Astrocyte of the spinal cord (primary cell): ENCODE results near the gene ARHGAP26.

ENCODE experiments used
- DNase-seq: peaks from one replicate; pipeline ENCODE4 v3.0.0; 2011; ENCODE audit warnings: low read depth, low spot score
- H3K4me3 ChIP-seq: 2 replicates; pipeline ENCODE4 v1.5.1; 2011; ENCODE audit warnings: low read depth, mild to moderate bottlenecking, low read length, moderate library complexity
- in situ Hi-C: cut with HindIII; loops from 2 replicates; pipeline ENCODE4 v1.10.0; 2017; ENCODE audit warnings: low sequenced_read_pairs
- TF ChIP-seq, protein P1 (sequence below): IDR thresholded peaks from 2 replicates; pipeline ENCODE4 v1.5.1; 2012; ENCODE audit warnings: low read depth, mild to moderate bottlenecking, low read length, inconsistent platforms

Gene ARHGAP26

GRCh38 chr5:142767178-142767577 lies 3.0 kb upstream of the ARHGAP26 start:
- H3K4me3 ChIP-seq, result no peak overlapping the region
- no peak for DNase-seq
- in situ Hi-C loops, result no loop called here
- TF ChIP-seq, protein P1, sequence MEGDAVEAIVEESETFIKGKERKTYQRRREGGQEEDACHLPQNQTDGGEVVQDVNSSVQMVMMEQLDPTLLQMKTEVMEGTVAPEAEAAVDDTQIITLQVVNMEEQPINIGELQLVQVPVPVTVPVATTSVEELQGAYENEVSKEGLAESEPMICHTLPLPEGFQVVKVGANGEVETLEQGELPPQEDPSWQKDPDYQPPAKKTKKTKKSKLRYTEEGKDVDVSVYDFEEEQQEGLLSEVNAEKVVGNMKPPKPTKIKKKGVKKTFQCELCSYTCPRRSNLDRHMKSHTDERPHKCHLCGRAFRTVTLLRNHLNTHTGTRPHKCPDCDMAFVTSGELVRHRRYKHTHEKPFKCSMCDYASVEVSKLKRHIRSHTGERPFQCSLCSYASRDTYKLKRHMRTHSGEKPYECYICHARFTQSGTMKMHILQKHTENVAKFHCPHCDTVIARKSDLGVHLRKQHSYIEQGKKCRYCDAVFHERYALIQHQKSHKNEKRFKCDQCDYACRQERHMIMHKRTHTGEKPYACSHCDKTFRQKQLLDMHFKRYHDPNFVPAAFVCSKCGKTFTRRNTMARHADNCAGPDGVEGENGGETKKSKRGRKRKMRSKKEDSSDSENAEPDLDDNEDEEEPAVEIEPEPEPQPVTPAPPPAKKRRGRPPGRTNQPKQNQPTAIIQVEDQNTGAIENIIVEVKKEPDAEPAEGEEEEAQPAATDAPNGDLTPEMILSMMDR, result no peak

- TF ChIP-seq, protein P1, result no peak
- in situ Hi-C loops, result no loop called here
- DNase-seq, result no peak
- H3K4me3 ChIP-seq, result no peak overlapping the region
These were observed 2.3 kb upstream of the ARHGAP26 start for GRCh38 chr5:142767911-142768310.

GRCh38 chr5:142769251-142769792 lies 855 bp upstream of the ARHGAP26 start:
- TF ChIP-seq, protein P1, result no peak
- peak overlapping the region; percentile 82 for H3K4me3 ChIP-seq
- DNase-seq, result no peak
- in situ Hi-C loops, result no loop called here

DNA sequence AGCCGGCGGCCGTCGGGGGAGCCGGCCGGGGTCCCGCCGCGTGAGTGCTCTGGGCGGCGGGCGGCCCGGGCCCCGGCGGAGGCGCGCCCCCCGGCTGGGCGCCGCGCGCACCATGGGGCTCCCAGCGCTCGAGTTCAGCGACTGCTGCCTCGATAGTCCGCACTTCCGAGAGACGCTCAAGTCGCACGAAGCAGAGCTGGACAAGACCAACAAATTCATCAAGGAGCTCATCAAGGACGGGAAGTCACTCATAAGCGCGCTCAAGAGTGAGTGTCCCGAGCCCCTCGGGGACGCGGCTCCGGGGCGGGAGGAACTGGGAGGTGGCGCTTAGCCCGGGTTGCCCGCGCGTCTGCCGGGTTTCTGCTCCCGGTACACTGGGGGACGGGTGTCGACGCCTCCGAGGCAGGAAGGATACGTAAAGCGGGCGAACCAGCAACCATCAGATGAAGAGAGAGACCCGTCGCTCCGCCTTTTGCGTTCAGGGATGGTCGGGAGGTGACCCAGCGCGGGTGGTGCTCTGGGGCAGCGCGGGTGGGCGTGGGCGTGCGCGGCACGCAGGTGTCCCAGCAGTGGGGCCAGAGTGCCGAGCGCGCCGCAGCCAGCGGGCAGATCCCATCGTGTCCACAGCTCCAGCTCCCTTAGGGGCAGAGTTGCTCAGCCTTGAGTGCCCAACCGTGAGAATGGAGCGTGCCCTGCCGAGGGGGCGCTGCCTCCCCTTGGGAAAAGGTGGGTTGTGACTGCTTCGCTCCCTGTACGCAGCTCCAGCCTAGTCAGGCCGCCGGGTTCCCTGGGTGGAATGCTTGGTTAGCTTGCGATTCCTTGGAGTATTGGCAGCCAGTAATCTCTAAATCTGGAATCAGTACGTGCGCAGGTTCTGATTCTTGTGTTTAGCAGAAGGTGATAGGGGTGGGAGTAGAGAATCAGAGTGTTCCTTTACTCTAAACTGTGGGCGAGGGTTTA lies 753 bp downstream of the ARHGAP26 start:
- peak overlapping the region; percentile 82 for H3K4me3 ChIP-seq
- in situ Hi-C loops, result no loop called here
- peak; percentile 39 for DNase-seq
- TF ChIP-seq, protein P1, result peak; percentile 32

DNA sequence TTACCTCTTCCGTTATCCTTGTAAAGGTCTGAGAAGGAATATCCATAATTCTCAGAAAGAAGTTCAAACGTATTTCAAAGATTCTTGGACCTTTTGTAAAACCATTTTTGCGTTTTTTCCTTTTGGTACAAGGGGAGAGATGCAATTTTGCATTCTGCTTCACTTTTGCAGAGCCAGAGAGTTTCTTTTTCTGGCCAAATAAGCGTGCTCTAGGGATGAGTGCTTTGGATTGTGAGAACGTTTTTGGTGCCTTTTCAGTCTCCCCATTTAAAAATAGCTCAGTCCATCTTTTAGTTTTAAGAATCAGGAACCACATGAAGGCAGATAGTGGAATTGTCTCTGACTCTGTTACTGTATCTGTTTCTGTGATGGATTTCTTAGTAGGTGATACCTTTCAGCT lies 1.5 kb downstream of the ARHGAP26 start:
- no peak for DNase-seq
- peak overlapping the region; percentile 82 for H3K4me3 ChIP-seq
- TF ChIP-seq, protein P1, result no peak
- in situ Hi-C loops, result no loop called here

- in situ Hi-C loops, result no loop called here
- no peak for DNase-seq
- H3K4me3 ChIP-seq, result no peak overlapping the region
- TF ChIP-seq, protein P1, result no peak
These were observed 2.5 kb downstream of the ARHGAP26 start for GRCh38 chr5:142772446-142773293.
